A549 (cell line): Measurements from ENCODE around the gene COLEC12. TPM values are rescaled to one million over a fixed set of nuclear protein-coding genes. Genes with fewer than 3 reads are reported as not detected.

ENCODE experiments used
- ATAC-seq, 2 experiments: fragments of 200-7000 bp in 1 of 2; fragments of >200 bp in 1 of 2; cut with Nextera tagmentation in 1 of 2; cut with Tn5 transposase in 1 of 2; 3 replicates each; pipeline versions ENCODE4 v1.8.0 to v1.9.1; 2018 to 2020; ENCODE audit warnings: mild to moderate bottlenecking in 1 of 2, moderate library complexity in 1 of 2
- CTCF ChIA-PET: fragments of 300-600 bp; sonication (Branson Sonifier 250); formaldehyde crosslinking; extraction: SDS; loops from one replicate; lab custom pipeline; 2021; ENCODE audit warnings: antibody characterized with exemption, inconsistent platforms; lab: Yijun Ruan, JAX
- POLR2A ChIA-PET: fragments of 350-600 bp; formaldehyde crosslinking; extraction: SDS; loops from one replicate; lab custom pipeline; 2021; ENCODE audit warnings: antibody characterized with exemption, inconsistent platforms; lab: Yijun Ruan, JAX
- DNase-seq, 2 experiments: peaks; one replicate each; pipeline versions ENCODE4 v3.0.0 to v3.0.0-alpha.2; 2011 to 2016; ENCODE audit warnings: low read depth in 1 of 2, low spot score in 1 of 2
- FAIRE-seq: peaks from 2 replicates; lab custom pipeline; 2011; peaks lifted over from hg19 to GRCh38; lab: Jason Lieb, UNC
- H3K27ac ChIP-seq, 2 experiments: fragments of >200 bp; sonication (Bioruptor Twin); formaldehyde crosslinking; 3 replicates each; pipeline ENCODE4 v1.5.1; 2016 to 2017
- H3K4me1 ChIP-seq: fragments of >200 bp; sonication (Bioruptor Twin); formaldehyde crosslinking; 3 replicates; pipeline ENCODE4 v1.6.1; 2016
- H3K4me2 ChIP-seq: fragments of >200 bp; sonication (Bioruptor Twin); formaldehyde crosslinking; 3 replicates; pipeline ENCODE4 v1.6.1; 2016
- H3K4me3 ChIP-seq: fragments of >200 bp; sonication (Bioruptor Twin); formaldehyde crosslinking; 3 replicates; pipeline ENCODE4 v1.5.1; 2016
- H3K9me3 ChIP-seq: fragments of >200 bp; sonication (Bioruptor Twin); formaldehyde crosslinking; 3 replicates; pipeline ENCODE4 v1.6.1; 2016
- CHD4 ChIP-seq: fragments of 200-600 bp; sonication (generic); IDR thresholded peaks from 2 replicates; pipeline ENCODE4 v1.6.1; 2016; ENCODE audit warnings: antibody characterized with exemption, mild to moderate bottlenecking, borderline replicate concordance
- EHMT2 ChIP-seq: fragments of 200-600 bp; sonication (generic); IDR thresholded peaks from 2 replicates; pipeline ENCODE4 v1.6.1; 2016; ENCODE audit warnings: antibody characterized with exemption, low read depth, mild to moderate bottlenecking, moderate library complexity
- ELK1 ChIP-seq: fragments of 150-350 bp; IDR thresholded peaks from 2 replicates; pipeline ENCODE4 v1.6.1; 2014; ENCODE audit warnings: low read depth, mild to moderate bottlenecking, low read length
- EP300 ChIP-seq, 2 experiments: fragments of >200 bp; sonication (Bioruptor Twin); formaldehyde crosslinking; IDR thresholded peaks; 2 replicates in 1 of 2; 3 replicates in 1 of 2; pipeline ENCODE4 v1.6.1; 2016 to 2017
- FOSB ChIP-seq: fragments of 250-450 bp; sonication (Bioruptor Pico); IDR thresholded peaks from 2 replicates; pipeline ENCODE4 v1.5.0; 2020; ENCODE audit warnings: mild to moderate bottlenecking, moderate library complexity
- HOXB13 ChIP-seq: fragments of 250-450 bp; sonication (Bioruptor Pico); IDR thresholded peaks from 2 replicates; pipeline ENCODE4 v1.5.0; 2020; ENCODE audit warnings: low read depth, mild to moderate bottlenecking, moderate library complexity
- HOXB5 ChIP-seq: fragments of 250-450 bp; sonication (Bioruptor Pico); IDR thresholded peaks from 2 replicates; pipeline ENCODE4 v1.5.0; 2020; ENCODE audit warnings: mild to moderate bottlenecking, moderate library complexity
- JUN ChIP-seq, 2 experiments: fragments of >200 bp; sonication (Bioruptor Twin); formaldehyde crosslinking; IDR thresholded peaks; 2 replicates in 1 of 2; 3 replicates in 1 of 2; pipeline ENCODE4 v1.6.1; 2016 to 2017
- KDM1A ChIP-seq: fragments of 200-600 bp; sonication (generic); IDR thresholded peaks from 2 replicates; pipeline ENCODE4 v1.6.1; 2016; ENCODE audit warnings: low read depth, mild to moderate bottlenecking
- NFE2L2 ChIP-seq: fragments of 150-350 bp; conservative IDR thresholded peaks from 2 replicates; pipeline ENCODE4 v1.6.1; 2014; ENCODE audit warnings: low read length
- NR3C1 ChIP-seq: fragments of >200 bp; sonication (Bioruptor Twin); formaldehyde crosslinking; IDR thresholded peaks from 3 replicates; pipeline ENCODE4 v1.6.1; 2017
- PBX3 ChIP-seq: IDR thresholded peaks from 2 replicates; pipeline ENCODE4 v1.6.1; 2012
- PHF8 ChIP-seq: fragments of 200-600 bp; sonication (generic); IDR thresholded peaks from 2 replicates; pipeline ENCODE4 v1.6.1; 2016; ENCODE audit warnings: low read depth, mild to moderate bottlenecking, antibody characterized with exemption, moderate library complexity, borderline replicate concordance
- RAD21 ChIP-seq, 2 experiments: fragments of >200 bp in 1 of 2; sonication (Bioruptor Twin) in 1 of 2; formaldehyde crosslinking in 1 of 2; IDR thresholded peaks in 1 of 2; conservative IDR thresholded peaks in 1 of 2; 2 replicates in 1 of 2; 3 replicates in 1 of 2; pipeline ENCODE4 v1.6.1; 2012 to 2018; ENCODE audit warnings: inconsistent platforms in 1 of 2
- RFX5 ChIP-seq: fragments of 450-650 bp; IDR thresholded peaks from 2 replicates; pipeline ENCODE4 v1.7.1; 2014; ENCODE audit warnings: antibody characterized with exemption, mild to moderate bottlenecking, moderate library complexity
- RNF2 ChIP-seq: fragments of 200-600 bp; sonication (generic); IDR thresholded peaks from 2 replicates; pipeline ENCODE4 v1.6.1; 2016; ENCODE audit warnings: low read depth, mild to moderate bottlenecking, antibody characterized with exemption, moderate library complexity, borderline replicate concordance
- SMC3 ChIP-seq: fragments of >200 bp; sonication (Bioruptor Twin); formaldehyde crosslinking; IDR thresholded peaks from 3 replicates; pipeline ENCODE4 v1.6.1; 2018; ENCODE audit warnings: inconsistent platforms
- TFCP2L1 ChIP-seq: fragments of 250-450 bp; sonication (Bioruptor Pico); IDR thresholded peaks from 2 replicates; pipeline ENCODE4 v1.5.0; 2021; ENCODE audit warnings: mild to moderate bottlenecking
- ZC3H11A ChIP-seq: fragments of 450-650 bp; IDR thresholded peaks from 2 replicates; pipeline ENCODE4 v1.6.1; 2014; ENCODE audit warnings: antibody characterized with exemption, mild to moderate bottlenecking
- WGBS: methylation state at CpG from one replicate; pipeline ENCODE4 v1.1.6; 2017; ENCODE audit errors: missing lambda C conversion rate; 5-methylcytosine and 5-hydroxymethylcytosine counted together
- polyA minus RNA-seq: library from RNA; depleted of rRNA, polyadenylated mRNA; stranded (reverse); fragments of >200 nt; gene quantifications from 2 replicates; pipeline ENCODE4 v1.2.3, GENCODE V29; 2011; rRNA and poly(A)+ RNA removed
- polyA plus RNA-seq, 4 experiments: library from polyadenylated mRNA; depleted of rRNA in 3 of 4; stranded (reverse); fragments of >200 nt; fragmentation: RNase III in 1 of 4; extraction: RNeasy Plus Mini Kit Qiagen cat#74134 plus additional on column Dnase treatment in 1 of 4; gene quantifications; 2 replicates in 3 of 4; 3 replicates in 1 of 4; pipeline ENCODE4 v1.2.3, GENCODE V29; 2011 to 2017
- TF ChIP-seq, protein P1 (sequence below): fragments of 200-600 bp; sonication (generic); IDR thresholded peaks from 2 replicates; pipeline ENCODE4 v1.6.1; 2016; ENCODE audit warnings: antibody characterized with exemption, mild to moderate bottlenecking, moderate library complexity
- TF ChIP-seq, protein P2 (sequence below): fragments of 250-450 bp; sonication (Bioruptor Pico); IDR thresholded peaks from 2 replicates; pipeline ENCODE4 v1.5.0; 2021; ENCODE audit warnings: mild to moderate bottlenecking, moderate library complexity, borderline replicate concordance

Gene COLEC12
- not detected in 2 replicates for polyA plus RNA-seq (2011; rRNA removed)
- not detected in 2 replicates for polyA plus RNA-seq (2012; cell fraction: cytosol; rRNA removed)
- not detected in 2 replicates for polyA plus RNA-seq (2012; cell fraction: nucleus; rRNA removed)
- polyA plus RNA-seq (2017; fragmentation: RNase III; extraction: RNeasy Plus Mini Kit Qiagen cat#74134 plus additional on column Dnase treatment) = 0.01 TPM in 1 of 3 replicates, not detected in the others
- not detected in 2 replicates for polyA minus RNA-seq

DNA sequence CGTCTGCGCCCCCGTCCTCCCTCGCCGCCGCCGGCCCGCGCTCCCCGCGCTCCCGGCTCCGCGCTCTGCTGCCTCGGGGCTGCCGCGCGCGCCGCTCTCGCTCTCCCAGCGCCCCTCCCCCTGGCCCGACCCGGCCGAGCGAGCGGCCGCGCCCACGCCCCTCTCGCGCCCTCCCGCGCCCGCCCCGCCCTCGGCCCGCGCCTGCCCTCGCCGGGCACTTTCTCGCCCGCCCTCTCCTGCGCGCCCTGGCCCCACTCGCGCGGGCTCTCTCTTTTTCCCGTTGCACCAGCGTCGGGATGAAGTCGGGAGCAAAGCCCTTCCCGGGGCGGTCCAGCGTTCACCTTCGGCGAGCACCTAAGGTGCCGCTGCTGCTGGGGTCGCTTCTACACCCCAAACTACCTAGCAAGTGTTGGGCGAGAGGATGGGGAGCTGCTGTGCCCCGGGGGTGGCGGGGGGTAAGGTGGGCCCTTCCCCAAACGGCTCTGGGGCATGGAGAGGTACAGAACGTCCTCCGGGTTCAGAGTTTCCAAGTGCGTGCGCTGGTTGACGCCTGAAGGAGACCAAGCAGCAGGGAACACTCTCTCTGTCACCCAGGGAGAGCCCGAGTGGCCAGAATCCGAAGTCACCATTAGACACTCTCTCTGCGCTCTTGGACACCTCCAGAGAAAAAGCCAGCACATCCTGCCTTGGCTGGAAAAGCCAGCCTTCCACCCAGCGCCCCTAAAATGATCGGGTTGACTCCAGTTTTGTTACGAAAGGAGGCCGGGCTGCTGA, at the start of gene COLEC12:
Gene COLEC12, minus strand, starts transcription at position 70 of the 774 bp plus-strand sequence. CDS start 187 bp downstream, outside the sequence.
- H3K4me2 ChIP-seq = peak within 1 kb of the TSS; percentile 81
- H3K27ac ChIP-seq = no peak within 1 kb of the TSS
- DNase-seq = no peak
- H3K4me1 ChIP-seq = peaks cover 8% of the 10 kb centered on the region; the same call in 1 of the 3 replicates
- CTCF ChIA-PET = no interaction called here
- FAIRE-seq = no peak
- TF ChIP-seq, protein P1, sequence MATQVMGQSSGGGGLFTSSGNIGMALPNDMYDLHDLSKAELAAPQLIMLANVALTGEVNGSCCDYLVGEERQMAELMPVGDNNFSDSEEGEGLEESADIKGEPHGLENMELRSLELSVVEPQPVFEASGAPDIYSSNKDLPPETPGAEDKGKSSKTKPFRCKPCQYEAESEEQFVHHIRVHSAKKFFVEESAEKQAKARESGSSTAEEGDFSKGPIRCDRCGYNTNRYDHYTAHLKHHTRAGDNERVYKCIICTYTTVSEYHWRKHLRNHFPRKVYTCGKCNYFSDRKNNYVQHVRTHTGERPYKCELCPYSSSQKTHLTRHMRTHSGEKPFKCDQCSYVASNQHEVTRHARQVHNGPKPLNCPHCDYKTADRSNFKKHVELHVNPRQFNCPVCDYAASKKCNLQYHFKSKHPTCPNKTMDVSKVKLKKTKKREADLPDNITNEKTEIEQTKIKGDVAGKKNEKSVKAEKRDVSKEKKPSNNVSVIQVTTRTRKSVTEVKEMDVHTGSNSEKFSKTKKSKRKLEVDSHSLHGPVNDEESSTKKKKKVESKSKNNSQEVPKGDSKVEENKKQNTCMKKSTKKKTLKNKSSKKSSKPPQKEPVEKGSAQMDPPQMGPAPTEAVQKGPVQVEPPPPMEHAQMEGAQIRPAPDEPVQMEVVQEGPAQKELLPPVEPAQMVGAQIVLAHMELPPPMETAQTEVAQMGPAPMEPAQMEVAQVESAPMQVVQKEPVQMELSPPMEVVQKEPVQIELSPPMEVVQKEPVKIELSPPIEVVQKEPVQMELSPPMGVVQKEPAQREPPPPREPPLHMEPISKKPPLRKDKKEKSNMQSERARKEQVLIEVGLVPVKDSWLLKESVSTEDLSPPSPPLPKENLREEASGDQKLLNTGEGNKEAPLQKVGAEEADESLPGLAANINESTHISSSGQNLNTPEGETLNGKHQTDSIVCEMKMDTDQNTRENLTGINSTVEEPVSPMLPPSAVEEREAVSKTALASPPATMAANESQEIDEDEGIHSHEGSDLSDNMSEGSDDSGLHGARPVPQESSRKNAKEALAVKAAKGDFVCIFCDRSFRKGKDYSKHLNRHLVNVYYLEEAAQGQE = no peak
- no peak for TF ChIP-seq KDM1A
- TF ChIP-seq NFE2L2 = no peak
- TF ChIP-seq HOXB13 (CRISPR knock-in tag) = no peak
- TF ChIP-seq TFCP2L1 (CRISPR knock-in tag) = no peak
- no peak for TF ChIP-seq EP300 (IDR thresholded peaks at IDR 0.05)
- TF ChIP-seq, protein P2, sequence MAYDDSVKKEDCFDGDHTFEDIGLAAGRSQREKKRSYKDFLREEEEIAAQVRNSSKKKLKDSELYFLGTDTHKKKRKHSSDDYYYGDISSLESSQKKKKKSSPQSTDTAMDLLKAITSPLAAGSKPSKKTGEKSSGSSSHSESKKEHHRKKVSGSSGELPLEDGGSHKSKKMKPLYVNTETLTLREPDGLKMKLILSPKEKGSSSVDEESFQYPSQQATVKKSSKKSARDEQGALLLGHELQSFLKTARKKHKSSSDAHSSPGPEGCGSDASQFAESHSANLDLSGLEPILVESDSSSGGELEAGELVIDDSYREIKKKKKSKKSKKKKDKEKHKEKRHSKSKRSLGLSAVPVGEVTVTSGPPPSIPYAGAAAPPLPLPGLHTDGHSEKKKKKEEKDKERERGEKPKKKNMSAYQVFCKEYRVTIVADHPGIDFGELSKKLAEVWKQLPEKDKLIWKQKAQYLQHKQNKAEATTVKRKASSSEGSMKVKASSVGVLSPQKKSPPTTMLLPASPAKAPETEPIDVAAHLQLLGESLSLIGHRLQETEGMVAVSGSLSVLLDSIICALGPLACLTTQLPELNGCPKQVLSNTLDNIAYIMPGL (CRISPR knock-in tag) = no peak
- no peak for ATAC-seq
- H3K9me3 ChIP-seq = no peaks in the 10 kb centered on the region
- peak within 1 kb of the TSS; percentile 41 for H3K4me3 ChIP-seq
- WGBS = 44% methylated on average over 5 of the region's 75 CpGs
- POLR2A ChIA-PET = no interaction called here

DNA sequence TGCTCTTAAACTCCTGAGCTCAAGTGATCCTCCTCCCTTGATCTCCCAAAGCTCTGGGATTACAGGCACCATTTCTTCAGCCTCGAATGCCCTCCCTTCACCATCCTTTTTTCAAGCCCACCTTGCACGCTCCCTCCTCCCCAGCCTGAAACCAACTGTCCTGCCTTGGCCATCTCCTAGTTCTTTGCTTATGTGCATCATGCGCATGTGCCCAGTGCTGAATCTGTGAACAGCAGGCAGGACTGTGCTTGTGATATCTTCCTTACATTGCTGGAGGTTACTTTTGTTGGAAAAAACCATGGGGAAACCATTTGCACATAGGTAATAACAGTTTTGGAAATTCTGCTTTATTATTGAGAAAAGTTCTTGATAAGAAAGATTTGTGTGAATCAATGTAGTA, 49.5 kb upstream of the COLEC12 start:
- H3K27ac ChIP-seq = no peak overlapping the region
- no peak for FAIRE-seq
- no peaks in the 10 kb centered on the region for H3K9me3 ChIP-seq
- POLR2A ChIA-PET = no interaction called here
- no peaks in the 10 kb centered on the region for H3K4me1 ChIP-seq
- ATAC-seq = no peak
- CTCF ChIA-PET = no interaction called here
- DNase-seq = no peak
- TF ChIP-seq EHMT2 (no peak), JUN (IDR thresholded peaks at IDR 0.05) (no peak), FOSB (no peak), CHD4 (no peak), RFX5 (no peak), TFCP2L1 (CRISPR knock-in tag) (no peak), ELK1 (no peak), NR3C1 (no peak), RNF2 (no peak), PBX3 (no peak), RAD21 (conservative IDR thresholded peaks at IDR 0.05 in 1 of 2, IDR thresholded peaks at IDR 0.05 in 1 of 2) (no peak), HOXB5 (CRISPR knock-in tag) (no peak), ZC3H11A (no peak), SMC3 (no peak), PHF8 (no peak)
- 28% methylated on average over 3 of the region's 3 CpGs for WGBS
- no peak overlapping the region for H3K4me3 ChIP-seq
- H3K4me2 ChIP-seq = no peak overlapping the region
